ENCODE data around the gene FIGLA.
A peak's percentile ranks its signal among the peaks of the same experiment; 100 is the strongest.

Gene FIGLA

DNA sequence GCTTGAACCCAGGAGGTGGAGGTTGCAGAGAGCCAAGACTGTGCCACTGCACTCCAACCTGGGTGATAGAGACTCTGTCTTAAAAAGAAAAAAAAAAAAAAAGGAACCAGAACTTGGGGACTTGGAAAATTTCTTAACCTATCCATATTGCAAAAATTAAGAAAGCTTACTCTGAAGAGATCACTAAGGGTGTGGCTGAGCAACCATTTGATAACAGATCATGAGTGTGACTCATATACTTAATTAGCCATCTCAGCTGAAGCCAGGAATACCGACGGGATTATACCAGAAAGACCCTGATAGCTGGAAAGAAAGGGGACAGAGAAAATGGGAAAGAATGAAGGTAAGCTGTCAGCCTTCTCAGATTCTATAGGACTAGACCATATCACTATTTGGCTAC is 15.3 kb downstream of the FIGLA start:
- no peak for DNase-seq (ENCODE audit: low read depth, low spot score)

GRCh38 chr2:70772486-70773155 is 17.8 kb downstream of the FIGLA start:
- no peak for DNase-seq (ENCODE audit: low read depth, low spot score)

GRCh38 chr2:70771446-70771845 is 19.0 kb downstream of the FIGLA start:
- DNase-seq (ENCODE audit: low read depth, low spot score) = no peak

- no peak for DNase-seq (ENCODE audit: low read depth, low spot score)
Observed at GRCh38 chr2:70769450-70769849, 21.0 kb downstream of the FIGLA start.

GRCh38 chr2:70768590-70769085 is 21.8 kb downstream of the FIGLA start:
- no peak for DNase-seq (ENCODE audit: low read depth, low spot score)

DNA sequence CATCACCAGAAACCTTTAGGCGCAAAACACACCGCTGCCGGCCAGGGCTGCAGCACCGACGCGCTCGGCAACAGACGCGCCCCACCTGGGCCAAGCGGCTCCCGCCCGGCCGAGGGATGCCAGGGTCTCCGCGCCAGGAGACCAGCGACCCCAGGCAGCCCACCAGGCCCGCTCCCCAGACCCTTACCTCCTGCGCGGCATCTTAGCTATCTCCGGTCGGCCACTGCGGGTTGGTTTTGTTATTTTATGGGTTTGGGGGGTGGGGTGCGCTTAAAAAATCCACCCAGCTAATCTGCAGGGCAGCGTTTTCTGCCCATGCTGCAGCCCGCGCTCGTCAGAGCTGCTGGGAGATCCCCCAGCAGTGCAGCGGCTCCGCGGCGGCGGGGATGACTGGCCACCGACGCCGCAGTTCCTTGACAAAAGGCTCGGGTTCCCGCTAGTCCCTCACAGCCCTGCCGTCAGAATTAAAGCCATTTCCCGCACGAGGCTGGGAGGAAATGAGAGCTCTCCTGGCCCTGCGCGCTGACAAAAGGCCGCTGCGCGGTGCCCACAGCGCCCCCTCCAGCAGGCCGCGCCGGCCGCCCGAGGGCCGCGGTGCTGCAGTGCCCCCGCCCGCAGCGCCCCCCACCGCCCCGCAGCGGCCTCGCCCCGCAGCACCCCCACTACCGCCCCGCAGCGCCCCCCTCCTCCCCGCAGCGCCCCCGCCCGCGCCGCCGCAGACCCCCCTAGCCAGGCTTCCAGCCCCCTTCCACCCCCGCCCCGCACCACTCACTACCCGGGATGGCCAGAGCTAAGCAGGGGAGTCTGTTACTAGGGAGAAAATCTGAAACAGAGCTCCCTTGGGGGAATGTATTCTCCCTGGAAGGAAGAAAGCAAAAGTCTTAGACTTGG is 22.5 kb downstream of the FIGLA start, which contains the start of gene ADD2:
Gene ADD2, minus strand, starts transcription at position 502 of the 891 bp plus-strand sequence. CDS start 61,792 bp downstream, outside the sequence.
- no peak for DNase-seq (ENCODE audit: low read depth, low spot score)

DNA sequence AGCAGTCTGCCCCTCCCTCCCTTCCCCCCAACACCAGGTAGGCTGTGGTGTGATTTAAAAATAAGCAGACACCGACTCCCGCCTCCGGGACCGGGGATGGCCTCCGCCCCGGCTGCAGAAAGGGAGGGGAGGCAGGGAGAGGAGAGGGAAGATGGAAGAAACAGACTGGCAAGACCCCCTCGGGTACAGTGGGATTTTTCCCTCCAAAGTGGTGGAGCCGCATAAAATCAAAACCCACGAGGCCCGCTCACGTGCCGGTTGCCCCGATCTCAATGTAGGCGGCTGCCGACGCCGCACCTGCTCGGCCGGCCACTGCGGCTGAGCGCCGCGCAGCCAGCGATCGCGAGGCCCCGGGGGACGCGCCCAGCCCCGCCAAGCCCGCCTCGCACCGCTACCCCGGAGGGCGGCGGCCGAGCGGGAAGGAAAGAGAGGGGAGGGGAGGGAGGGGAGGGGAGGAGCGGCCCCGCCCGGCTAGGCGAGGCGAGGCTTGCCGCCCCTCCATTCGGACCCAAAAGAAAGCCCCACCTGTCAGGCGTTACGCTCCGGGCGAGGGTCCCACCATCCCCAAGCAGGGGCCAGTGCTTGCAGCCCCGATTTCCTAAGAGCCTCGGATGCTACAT is 23.3 kb downstream of the FIGLA start:
- peak; percentile 69 for DNase-seq (ENCODE audit: low read depth, low spot score)

- DNase-seq (ENCODE audit: low read depth, low spot score) = no peak
Observed at GRCh38 chr2:70766357-70767078, 23.9 kb downstream of the FIGLA start.

GRCh38 chr2:70765507-70765906 is 24.9 kb downstream of the FIGLA start:
- DNase-seq (ENCODE audit: low read depth, low spot score) = no peak

DNA sequence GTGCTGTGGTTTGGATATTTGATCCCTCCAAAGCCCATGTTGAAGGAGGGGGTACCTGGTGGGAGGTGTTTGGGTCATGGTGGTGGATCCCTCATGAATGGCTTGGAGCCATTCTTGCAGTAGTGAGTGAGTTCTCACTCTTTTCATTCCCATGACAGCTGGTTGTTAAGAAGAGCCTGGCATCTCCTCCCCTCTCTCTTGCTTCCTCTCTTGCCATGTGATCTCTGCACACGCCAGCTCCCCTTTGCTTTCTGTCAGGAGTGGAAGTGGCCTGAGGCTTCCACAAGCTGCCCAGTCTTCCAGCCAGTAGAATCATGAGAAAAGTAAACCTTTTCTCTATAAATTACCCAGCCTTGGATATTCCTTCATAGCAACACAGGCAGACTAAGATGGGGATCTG is 31.0 kb downstream of the FIGLA start:
- DNase-seq (ENCODE audit: low read depth, low spot score) = no peak

DNA sequence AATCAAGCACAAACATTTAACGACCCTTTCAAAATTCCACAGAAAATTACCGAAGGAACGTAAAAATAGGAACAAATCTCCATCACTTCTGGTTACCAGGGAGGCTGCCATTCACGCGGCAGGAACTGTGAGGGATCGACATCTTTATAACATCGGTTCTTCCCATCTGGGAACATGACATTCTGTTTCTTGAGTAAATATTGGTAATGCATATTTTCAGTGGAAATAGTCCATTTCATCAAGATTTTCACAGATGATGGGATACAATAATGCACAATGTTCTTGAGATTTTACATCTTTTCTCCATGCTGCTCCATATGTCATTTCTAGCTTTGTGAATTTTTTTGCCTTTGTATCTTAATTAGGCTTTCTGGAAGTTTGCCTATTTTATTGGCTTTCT is 32.5 kb downstream of the FIGLA start:
- DNase-seq (ENCODE audit: low read depth, low spot score) = no peak

DNA sequence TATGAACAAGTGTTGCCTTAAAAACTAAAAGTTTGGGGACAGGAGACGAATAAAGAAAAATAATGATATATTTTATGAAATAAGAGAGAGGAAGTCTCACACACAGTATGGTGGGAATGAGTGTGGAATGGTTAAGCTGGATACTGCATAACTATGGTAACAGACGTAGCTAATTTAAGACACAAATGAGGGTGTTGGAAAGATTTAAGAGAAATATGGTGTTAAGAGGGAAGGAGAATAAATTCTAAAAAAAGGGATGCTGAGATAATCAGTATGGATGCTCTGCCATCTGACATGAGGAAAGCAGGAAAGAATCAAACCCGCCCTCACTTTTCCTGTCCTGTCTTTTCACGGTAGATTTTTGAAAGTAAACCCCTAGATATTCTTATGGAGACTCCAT is 33.1 kb downstream of the FIGLA start:
- DNase-seq (ENCODE audit: low read depth, low spot score) = no peak

DNA sequence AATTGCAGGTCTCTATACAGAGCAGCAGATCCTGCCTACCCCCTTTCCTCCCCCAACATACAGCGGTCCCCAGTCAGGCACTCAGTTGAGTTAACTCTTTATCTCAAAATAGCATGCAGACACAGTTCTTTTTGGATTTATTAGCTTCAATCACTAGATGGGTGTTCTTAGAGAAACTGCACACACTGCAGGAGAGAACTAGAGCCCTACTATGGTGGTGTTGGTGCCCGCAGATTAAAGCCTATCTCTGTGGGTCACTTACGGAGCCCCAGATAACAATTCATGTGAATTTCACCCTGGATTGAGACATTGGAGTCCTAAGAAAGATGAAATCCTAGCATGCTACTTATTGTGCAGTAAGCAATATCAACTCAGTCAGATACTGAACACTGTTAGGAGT is 34.3 kb downstream of the FIGLA start:
- DNase-seq (ENCODE audit: low read depth, low spot score) = no peak

- DNase-seq (ENCODE audit: low read depth, low spot score) = no peak
Observed at GRCh38 chr2:70753902-70754301, 36.5 kb downstream of the FIGLA start.

- DNase-seq (ENCODE audit: low read depth, low spot score) = no peak
Observed at GRCh38 chr2:70753031-70753430, 37.4 kb downstream of the FIGLA start.

- DNase-seq (ENCODE audit: low read depth, low spot score) = no peak
Observed at GRCh38 chr2:70752396-70752795, 38.0 kb downstream of the FIGLA start.

- no peak for DNase-seq (ENCODE audit: low read depth, low spot score)
Observed at GRCh38 chr2:70751881-70752280, 38.6 kb downstream of the FIGLA start.

DNA sequence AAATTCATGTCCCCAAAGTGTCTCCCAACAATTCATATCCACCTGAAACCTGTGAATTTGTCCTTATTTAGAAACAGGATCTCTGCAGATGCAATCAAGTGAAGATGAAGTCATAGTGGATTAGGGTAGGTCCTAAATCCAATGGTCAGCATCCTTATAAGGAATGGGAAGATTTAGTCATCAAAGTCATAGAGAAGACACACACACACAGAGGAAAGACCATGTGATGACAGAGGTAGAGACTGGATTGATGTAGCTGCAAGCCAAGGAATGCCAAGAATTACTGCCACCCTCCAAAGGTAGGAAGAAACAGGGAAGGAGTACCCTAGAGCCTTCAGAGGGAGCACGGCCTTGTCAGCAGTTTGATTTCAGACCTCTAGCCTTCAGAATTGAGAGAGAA is 40.1 kb downstream of the FIGLA start:
- DNase-seq (ENCODE audit: low read depth, low spot score) = no peak

DNA sequence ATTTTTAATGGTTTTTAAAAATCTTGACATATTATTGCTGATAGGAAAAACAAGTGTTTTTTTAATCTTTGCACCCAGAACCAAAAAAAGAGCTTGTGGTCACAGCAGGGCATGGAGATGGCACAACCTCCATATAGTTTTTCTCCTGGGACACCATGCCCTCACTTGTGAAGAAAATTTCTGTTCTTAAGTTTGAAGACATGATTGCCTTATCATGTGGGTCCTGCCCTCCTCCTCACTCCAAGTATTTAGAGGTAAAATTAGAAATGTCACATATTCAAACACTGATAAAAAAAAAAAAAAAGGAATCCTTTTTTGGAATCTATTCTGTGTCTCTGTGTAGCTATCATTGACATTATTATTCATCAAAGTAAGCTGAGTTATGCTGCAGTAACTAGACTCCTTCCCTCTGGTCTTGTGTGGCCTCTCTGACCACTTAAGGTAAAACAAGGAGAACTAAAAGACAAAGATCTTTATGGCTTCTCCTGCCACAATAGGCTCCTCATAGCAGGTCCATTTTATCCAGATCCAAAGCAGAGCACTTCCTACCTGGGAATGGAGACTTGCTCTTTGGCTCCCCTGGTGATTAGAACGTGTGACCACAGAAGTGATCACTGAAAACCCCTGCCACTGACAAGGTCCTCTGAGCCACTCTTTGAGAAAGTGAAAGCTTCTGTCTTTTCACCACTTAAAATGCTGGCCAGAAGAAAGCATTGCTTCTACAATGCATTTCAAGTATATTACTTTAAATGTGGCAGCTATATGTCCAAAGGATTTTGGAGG is 42.2 kb downstream of the FIGLA start:
- no peak for DNase-seq (ENCODE audit: low read depth, low spot score)

DNA sequence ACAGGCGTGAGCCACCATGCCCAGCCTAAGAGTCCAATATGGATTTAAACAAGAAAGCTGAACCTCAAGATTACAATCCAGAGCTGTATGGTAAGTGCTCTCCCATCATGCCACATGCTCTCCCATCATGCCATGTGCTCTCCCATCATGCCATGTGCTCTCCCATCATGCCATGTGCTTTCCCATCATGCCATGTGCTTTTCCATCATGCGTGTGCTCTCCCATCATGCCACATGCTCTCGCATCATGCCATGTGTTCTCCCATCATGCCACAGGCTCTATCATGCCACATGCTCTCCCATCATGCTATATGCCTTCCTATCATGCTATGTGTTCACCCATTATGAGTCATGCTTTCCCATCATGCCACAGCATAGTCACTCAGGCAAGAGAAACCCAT is 43.2 kb downstream of the FIGLA start:
- DNase-seq (ENCODE audit: low read depth, low spot score) = no peak

All from iPS DF 19.7 (cell line).